SHP77 treated with DMSO at 0.1 percent for 48 hours (cell line): ENCODE measurements around the gene PROP1.
"Not testable (repeated sequence)": the region's sequence is repeated elsewhere in the genome, so short reads cannot be mapped to it uniquely, and the experiment has no call there.

ENCODE experiments used
- DNase-seq: peaks from one replicate; lab custom pipeline; 2025; lab: John Stamatoyannopoulos, UW

Gene PROP1

DNA sequence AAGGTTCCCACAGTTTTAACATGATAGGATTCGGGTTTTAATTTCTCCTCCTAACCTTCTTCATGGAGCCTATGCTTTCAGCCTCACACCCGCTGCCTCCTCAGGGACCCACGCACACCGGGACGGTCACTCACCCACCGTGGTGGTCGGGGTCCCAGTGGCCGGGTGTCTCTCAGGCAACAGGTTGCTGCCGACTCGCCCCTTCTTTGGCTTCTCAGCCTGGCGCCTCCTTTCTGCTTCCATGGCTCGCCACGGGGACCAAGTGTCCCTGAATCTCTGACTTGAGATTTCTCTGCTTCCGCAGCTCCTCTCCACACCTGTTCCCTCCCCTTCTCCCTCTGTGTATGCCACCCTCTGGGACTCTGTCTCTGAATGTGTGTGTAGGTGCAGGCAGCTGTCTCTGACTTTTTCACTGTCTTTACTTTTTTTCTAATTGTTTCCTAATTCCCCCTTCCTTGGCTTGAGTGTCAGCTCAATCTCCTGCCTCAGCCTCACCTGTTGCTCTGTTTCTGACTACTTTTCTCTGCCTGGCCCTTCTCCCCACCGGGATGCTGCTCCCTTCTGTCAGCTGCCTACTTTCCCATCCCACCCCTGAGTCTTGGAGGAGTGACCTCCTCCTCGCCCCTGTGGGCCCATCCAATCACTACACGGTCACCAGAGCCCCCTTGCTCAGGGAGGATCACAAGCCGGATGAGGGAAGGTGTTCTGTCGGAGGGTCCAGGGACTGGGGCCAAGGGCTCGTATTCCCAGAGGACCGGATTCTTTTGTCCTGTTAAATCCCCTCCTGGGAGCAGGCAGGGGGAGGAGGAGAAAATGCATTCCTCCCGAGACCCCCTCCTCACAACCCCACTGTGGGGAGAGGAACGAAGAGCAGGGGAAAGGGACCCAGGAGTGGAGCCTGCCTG, at the start of gene PROP1:
TSS of gene PROP1 (minus strand) at position 552 of the 905 bp plus-strand sequence. CDS start at position 243, 309 bp downstream.
- no peak for DNase-seq

DNA sequence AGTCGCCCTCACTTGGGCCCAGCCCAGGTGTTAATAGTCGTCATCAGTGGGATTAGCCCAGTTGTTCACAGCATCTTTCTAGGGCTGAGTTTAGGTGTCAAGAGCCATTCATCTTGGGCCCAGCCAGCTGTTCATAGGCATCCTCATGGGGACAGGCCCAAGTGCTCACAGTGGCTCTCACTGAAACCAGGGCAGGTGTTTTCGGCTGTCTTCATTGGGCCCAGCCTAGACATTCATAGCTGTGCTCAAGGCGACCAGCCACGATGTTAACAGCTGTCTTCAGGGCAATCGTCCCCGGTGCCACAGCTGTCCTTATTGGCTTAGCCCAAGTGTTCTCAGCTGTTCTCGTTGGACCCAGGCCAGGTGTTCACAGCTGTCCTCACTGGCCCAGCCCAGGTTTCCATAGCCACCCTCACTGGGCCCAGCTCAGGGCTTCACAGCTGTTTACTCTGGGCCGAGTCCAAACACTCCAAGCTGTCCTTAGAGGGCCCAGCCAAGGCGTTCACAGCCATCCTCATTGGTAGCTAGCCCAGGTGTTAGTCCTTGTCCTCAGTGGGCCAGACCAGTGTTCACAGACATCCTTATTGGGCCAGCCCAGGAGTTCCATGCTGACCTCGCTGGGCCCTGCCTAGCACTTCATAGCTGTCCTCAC, 23.5 kb upstream of the PROP1 start:
- DNase-seq, result not testable (repeated sequence)

DNA sequence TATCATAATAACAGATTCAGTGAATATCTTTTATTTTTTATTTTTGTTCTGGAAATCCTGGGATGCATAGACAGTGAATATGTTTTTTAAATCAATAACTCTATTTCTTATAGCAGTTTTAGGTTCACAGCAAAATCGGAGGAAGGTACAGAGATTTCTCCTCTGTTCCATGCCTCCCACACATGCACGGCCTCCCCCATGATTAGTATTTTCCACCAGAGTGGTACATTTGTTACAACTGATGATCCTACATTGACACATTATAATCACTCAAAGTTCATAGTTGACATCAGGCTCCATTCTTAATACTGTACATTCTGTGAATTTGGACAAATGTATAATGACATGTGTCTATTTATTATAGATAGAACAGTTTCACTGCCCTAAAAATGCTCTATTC, 16.7 kb upstream of the PROP1 start:
- not testable (repeated sequence) for DNase-seq

DNA sequence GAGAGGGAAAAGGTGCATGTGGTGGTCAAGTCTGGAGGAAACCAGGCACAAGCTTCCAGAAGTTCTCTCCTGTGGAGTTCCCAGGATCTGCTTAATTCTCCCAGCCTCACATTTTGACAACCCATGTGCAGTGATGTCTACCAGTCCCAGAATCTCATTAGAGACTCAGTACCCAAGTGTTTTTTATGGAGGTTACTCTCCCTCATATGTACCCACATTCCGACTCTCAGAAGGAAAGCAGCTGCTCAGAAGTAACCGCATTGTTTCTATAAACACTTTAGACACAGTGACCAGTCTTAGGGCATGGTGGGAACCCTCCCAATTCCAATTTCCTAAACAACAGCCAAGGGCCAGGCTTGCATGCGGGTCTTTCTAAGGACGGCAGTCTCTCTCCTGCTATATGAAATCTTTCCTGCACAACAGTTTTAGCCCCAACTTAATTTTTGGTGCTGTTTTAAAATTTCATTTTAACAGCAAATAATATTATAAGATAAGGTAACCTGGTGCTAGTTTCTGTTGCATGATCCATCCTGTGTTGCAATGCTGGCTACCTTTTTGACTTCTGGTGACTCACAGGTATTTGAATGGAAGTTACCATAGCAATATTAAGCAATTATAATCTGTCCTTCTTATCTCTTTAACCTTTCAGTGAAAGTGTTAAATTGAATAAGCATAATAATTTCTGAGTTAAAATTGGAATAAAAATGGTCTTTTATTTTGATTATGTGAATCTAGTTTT, 15.9 kb upstream of the PROP1 start:
- DNase-seq, result not testable (repeated sequence)

DNA sequence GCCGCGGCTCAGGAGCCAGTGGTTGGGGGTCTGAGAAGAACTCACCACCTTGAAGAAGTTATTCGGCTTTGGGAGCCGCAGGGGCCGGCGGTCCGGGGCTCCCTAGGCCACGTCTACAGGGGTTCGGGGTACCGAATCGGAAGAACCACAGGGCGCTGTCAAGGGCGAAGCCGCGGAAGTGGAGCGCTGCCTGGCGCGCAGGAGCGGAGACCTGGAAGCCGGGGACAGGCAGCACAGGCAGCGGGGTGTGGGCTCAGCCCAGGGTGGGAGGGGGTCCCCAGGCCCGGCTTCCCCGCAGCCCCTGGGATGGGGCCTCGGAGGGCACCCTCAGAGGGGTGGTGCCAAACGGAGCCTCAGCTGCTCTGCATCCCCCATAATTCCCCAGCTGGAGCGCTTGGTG, 11.2 kb upstream of the PROP1 start:
- not testable (repeated sequence) for DNase-seq

DNA sequence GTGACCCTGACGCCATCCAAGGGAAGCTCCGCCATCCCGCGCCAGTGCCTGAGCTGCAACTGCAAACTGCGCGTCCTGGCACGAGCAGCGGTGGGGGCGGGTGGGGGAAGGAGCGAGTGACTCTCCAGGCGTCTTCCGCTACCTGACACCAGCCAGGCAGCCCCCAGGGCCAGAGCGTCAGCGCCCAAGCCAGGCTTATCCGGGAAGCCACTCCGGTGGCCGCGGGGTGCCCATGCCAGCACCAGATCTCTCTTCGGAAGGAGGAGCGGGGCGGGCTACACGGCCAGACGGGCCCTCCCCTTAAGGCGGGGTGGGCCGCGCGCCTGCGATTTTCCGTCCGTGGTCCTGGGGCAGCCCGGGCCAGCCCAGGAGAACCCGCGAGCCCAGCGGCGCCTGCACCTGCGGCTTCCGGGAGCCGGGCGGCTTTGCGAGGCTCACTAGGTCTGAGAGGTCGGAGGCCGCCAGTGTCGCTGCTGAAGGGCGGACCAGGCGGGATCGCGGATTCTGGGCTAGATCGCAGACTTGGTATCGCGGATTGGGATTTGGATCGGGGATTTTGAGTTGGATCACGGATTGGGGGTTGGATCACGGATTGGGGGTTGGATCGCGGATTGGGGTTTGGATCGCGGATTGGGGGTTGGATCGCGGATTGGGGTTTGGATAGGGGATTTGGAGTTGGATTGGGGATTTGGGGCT, 10.6 kb upstream of the PROP1 start:
- not testable (repeated sequence) for DNase-seq

DNA sequence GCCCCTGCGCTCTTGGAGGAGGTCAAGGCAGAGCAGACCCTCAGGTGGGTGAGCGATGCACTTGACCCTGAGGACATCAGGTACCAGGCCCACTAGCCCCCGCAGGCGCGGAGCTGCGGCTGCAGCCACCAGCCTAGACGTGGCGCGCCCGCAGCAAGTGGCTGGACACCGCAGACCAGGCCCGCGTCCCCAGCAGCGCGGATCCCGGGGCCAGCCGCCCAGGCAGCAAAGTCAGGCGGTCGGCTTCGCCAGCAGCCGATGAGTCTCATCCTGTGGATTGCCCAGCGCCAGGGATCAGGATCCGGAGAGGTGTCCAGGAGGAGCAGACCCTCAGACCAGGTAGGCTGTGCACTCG, 10.1 kb upstream of the PROP1 start:
- DNase-seq, result not testable (repeated sequence)

DNA sequence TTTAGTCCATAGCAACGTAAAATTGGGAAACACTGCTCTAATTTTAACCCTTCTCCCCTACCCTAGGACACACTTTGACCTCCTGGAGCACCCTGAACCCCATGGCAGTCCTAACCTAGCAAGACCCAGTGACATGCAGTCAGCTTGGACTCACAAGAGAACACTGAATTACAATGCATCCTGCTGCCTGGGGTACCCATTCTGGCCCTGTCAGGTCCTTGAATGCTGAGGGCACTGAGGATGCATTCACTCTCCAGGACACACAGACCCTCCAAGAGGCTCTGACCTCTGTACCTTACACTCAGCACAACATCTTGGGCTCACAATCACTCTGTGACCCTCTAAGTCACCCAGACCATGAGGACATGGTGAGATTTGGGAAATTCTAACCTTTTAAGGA, 1.8 kb upstream of the PROP1 start:
- DNase-seq, result no peak

DNA sequence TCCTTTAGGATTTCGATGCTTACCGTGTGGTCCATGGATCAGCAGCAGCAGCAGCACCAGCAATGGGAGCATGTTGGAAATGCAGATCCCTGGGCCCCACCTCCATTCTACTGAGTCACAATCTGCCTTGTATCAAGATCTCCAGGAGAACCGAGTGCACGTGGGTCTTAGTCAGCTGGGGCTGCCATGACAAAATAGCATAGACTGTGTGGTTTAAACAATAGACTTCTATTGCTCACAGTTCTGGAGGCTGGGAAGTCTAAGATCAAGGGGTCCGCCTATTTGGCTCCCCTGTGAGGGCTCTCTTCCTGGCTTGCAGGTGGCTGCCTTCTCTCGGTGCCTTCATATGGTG, 1.3 kb upstream of the PROP1 start:
- DNase-seq, result no peak

DNA sequence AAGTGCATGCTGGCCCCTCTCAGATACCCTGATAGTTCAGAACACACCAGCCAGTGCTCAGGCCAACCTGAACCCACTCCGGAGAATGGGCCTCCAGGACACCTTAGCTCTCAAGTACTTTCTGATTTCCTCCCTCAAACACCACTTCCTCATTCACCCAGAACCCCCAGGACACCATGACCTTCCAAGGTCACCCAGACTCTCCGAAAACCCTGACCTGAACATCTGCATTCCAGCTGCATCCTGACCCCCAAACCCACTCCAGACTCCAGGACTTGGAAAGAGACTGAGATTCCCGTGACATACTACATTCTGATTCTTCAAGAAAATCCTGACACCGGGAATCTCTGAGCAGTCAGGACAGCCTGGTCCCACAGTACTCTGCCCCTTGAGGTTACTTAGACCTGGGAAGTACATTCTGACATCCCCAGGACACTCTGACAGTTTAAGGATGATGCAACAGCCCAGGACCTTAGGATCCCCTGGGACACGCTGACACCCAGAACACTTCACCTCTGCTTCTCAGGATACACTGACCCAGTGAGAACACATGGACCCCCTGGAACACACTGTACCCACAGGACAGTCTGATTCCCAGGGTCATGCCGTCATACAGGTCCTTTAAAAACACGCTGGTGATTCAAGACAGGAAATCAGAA, 747 bp upstream of the PROP1 start:
- DNase-seq, result no peak

DNA sequence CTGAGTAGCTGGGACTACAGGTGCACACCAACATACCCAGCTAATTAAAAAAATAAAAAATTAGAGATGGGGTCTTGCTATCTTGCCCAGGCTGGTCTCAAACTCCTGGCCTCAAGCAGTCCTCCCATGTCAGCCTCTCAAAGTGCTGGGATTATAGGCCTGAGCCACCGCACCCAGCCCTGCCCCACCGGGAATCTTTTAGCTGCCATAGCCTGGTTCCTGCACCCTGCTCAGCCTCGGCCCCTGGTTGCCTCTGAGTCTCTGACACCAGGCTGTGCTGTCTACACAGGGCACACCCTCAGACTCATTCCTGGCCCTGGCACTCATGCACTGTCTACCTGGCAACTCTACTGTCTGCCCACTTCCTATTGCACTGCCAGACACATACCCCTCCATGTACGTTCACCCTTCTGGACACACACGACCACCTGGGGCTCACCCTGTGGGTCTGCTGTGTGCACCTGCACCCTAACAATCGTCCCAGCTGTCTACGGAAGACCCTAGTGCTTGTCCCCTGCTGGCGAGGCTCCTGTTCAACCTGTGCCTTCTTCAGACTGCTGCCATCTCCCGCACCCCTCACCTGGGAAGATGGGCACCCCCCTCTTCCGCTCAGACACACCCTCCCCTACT, 1.4 kb downstream of the PROP1 start:
- no peak for DNase-seq

DNA sequence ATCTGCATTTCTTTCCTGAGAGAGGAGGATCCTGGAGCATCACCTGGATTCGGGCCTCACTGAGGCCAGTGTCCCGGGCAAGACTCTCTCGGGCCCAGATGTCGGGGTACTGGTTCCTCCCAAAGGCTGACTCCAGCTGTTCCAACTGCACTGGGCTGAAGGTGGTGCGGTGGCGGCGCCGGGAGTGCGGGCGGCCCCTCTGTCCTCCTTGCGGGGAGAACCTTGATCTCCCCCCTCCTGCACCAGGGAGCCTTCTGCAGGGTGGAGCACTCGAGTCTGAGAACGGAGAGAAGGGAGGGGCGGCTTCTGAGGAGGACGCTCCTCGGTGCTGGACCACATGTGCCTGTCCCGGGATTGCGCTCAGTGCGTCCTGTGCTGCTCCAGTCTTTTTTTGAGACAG, 2.0 kb downstream of the PROP1 start:
- no peak for DNase-seq

DNA sequence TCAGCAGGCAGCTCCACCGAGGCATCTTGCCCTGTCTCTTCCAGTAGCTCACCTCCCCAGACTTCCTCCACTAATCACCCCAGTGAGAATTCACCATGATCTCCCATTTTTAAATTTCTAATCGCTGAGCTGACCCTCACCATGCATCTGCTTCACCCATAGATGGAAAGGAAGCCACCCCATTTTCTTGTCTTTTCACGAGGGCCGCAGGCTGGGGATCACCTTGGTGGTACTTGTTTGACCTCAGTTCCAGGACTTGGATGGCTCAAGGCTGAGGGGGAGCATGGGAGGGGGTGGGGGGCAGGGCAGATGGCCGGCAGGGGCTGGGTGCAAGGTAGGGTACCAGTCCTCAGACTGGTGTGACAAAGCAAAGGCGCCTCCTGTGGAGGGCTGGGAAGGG, 3.6 kb downstream of the PROP1 start:
- DNase-seq, result no peak

DNA sequence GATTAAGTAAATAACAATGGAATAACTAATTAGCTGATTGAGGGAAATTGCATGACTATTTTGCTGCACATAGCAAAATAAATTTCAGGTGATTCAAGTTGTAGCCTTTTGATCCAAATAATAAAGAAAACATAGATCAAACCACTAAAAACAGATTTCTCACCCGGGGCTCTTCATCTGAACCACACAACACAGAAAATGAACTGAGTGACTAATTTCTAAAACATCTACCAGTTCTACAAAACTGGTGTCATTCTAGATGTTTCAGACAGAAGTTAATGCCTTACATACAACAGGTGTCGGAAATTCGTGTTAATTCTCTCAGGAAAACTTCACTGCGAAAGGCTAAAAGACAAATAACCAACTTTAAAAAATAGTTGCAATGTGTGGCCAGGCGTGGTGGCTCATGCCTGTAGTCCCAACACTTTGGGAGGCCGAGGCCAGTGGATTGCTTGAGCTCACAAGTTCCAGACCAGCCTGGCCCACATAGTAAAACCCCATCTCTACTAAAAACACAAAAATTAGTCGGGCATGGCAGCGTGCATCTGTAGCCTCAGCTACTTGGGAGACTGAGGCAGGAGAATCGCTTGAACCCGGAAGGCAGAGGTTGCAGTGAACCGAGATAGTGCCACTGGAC, 6.9 kb downstream of the PROP1 start:
- no peak for DNase-seq

DNA sequence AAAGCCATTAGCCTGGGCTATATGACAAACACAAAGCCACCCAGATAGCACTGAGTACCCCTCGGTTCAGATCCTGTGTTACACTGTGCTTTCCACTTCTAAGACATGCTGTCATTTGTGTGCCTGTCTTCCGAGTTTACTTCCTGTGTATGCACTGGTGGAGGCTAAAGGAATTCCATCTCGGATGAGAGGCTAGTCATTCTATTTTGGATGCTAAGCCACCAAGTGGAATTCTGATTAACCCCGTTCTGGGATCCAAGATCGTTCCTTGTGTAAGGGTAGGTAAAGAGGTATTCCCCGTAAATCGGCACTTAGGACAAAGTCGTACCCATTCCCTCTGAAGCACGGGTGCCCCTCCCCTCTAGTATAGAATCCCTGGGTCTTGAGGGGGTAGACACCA, 8.7 kb downstream of the PROP1 start:
- DNase-seq, result no peak

DNA sequence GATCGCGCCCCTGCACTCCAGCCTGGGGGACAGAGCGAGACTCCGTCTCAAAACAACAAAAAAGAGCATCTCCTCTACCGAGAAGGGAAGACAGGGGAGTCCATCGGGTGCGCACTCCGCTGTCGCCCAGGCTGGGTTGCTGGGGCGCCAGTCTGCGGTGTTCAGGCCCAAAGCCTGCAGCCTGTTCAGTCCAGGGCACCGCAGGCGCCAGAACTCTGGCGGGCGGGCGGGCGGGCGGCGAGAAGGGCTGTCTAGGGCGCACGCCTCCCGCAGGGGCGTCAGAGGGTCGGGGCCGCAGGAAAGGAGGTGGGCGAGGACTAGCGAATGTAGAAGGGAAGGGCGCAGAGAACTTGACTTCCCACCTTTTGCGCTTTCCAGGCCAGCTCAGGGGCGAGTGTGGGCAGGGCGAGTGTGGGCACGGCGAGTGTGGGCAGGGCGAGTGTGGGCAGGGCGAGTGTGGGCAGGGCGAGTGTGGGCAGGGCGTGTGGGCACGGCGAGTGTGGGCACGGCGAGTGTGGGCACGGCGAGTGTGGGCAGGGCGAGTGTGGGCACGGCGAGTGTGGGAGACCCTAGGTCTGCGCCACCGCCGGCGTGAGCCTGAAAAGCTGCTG, 10.5 kb downstream of the PROP1 start:
- no peak for DNase-seq

DNA sequence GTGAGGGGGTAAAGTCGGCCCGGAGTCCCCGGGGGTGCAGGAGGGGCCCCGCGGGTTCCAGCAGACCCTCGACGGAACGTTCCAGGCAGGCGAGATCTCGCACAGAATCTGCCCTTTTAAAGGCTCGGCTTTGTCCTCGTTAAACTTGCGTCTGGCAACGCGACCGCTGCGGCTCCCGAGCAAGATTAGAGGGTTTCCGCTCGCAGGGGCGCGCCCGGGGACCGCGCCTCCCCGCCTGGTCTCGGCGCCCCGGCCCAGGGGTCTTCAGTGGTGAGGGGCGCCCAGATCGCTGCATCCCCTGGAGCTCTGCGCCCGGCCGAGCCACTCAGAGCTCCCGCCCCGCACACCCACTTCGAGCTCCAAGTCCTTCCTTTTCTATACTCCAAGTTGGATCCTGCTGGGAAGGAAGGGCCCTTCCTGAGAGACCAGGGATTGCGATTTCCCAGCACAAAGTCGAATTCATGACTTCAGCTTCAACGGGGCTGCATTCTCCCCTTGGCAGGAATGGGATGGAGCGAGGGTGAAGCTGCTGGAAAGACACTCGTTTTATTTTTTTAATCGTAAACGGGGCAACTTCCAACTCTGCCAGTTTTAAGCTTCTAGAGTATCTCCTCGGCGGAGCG, 11.3 kb downstream of the PROP1 start:
- no peak for DNase-seq

DNA sequence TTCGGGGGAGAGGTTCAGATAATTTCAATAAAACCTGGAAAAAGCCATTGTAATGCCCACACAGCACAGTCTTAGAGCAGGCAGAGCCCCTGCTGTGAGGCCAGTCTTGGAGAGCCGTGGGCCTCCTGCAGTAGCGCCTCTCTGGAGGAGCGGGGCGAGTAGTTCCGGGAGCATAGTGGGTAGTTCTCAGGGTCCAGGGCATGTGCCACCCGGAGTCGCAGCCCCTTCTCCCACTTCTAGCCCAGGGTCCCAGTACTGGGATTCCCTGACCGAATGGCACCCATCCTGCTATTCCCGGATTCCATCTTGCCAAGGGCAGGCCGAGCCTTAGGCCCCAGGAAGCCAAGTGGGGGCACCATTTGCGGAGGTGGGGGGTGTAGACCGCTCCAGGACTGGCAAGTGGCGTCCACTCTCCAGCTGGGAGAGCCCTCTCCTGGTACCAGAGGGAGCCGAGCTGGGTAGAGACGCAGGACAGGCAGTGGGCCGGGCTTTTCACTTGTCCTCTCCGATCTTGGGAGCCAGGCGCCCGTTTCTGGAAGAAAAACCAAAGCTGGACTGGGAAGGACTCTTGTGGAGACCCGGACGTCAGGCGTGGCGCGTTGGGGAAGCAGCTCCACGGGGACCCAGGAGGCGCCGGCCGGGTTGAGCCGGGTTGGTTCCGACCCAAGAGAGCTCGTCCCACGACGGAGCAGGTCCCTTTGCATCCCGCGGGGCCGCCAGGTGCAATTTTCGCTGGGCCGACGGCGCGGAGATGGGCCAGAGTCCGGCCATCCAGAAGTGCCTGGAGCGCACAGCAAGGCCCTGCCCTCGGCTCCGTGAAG, 12.1 kb downstream of the PROP1 start:
- DNase-seq, result no peak

DNA sequence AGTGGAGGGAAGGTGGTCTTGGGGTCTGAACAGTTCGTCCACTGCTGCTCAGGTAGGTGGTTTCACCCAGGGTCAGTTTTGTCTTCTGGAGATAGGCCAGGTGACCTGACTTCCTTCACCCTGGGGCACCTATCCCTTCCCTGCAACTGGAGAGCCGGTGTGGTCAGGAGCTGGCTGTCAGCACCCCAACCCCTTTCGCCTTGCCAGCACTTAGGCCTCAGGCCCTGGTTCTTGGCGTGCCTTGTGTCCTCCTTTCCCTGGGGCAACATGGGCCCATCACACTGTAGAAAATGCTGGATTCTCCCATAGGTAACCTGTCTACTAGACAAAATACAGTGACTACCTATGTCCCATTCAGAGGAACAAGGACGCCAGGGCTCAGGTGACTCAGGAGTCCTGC, 13.1 kb downstream of the PROP1 start:
- DNase-seq, result no peak
